Skin epidermis (tissue), 12 donors: ENCODE data around the gene PIR.

ENCODE experiments used
- H3K27ac ChIP-seq, 21 experiments: fragments of 200-600 bp; sonication (generic) in 11 of 21; one replicate each; pipeline ENCODE4 v1.5.0; 2020; ENCODE audit warnings: mild to moderate bottlenecking in 3 of 21, inconsistent platforms in 2 of 21, moderate library complexity in 2 of 21
- H3K4me3 ChIP-seq, 7 experiments: fragments of 200-600 bp; sonication (generic) in 2 of 7; one replicate each; pipeline ENCODE4 v1.5.0; 2020; ENCODE audit warnings: inconsistent platforms in 2 of 7, mild to moderate bottlenecking in 2 of 7, moderate library complexity in 1 of 7

PIR gene

DNA sequence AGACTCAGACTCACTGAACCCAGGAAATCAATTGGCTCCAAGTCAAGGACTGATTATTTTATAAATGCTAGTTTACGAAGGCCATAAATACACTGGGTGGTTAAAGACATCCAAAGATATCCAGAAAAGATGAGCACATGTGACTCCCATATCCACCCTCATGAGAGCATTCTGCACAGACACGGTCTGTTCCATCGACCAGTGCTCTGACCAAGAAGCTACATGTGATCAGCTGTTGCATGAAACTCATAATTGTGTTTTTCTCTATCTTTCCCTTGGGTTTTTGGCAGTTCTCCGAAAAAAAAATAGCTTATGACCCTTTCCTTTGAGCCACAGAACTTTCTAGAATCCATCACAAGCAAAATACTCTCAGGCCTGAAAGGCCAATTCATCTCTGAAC, 2.7 kb upstream of the PIR start:
- H3K27ac ChIP-seq, result no peak overlapping the region

DNA sequence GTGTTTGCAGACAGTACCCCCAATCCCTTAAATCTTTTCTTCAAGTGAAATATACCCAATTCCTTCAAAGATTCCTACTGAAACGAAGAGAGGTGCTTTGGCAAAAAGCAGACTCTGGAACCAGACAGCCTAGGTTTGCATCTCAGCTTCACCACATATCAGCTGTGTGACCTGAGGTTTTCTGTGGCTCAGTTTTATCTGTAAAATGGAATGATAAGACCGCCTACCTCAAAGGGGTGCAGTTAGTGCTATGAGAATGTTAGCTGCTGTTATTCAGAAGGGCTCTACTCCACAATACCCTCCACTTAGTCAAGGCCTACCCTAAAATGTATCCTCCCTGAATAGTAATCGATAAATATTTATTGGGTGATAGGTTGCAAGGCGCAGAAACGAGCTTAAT, 664 bp downstream of the PIR start:
- Histone ChIP-seq H3K4me3 (peak overlapping the region in 6 of 7 experiments; percentile 26 to 49 (median 31)), H3K27ac (peak overlapping the region in 6 of 21 experiments; percentile 56 to 78 (median 68))

More for the DNA sequence above, 2.7 kb upstream of the PIR start:
- no peak overlapping the region for H3K4me3 ChIP-seq

DNA sequence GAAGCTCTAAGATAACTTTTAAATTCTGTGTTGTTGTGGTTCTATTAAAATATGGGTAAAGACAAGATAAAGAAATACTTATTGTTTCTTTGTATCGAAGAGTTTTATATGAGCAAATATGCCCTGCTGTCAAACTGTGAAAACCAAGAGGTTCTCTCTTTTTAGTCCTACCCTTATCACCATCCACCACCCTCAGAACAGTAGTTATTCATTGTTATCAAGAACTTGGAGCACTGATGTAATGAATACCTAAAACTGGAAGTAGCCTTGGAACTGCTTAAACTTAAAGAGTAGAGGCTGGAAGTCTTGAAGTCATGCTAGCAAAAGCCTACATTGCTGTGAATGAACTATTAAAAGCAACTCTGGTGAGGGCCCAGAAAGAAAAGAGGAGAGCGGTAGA, 9.2 kb downstream of the PIR start:
- Histone ChIP-seq H3K27ac (no peak overlapping the region), H3K4me3 (no peak overlapping the region)

- no peak overlapping the region for H3K4me3 ChIP-seq
- peak overlapping the region in 17 of 21 experiments; percentile 1 to 81 (median 67) for H3K27ac ChIP-seq
Measured at GRCh38 chrX:15475486-15475885, 17.6 kb downstream of the PIR start.

- H3K4me3 ChIP-seq, result no peak overlapping the region
- H3K27ac ChIP-seq, result peak overlapping the region in 17 of 21 experiments; percentile 1 to 81 (median 67)
Measured at GRCh38 chrX:15475021-15475420, 18.1 kb downstream of the PIR start.

- H3K27ac ChIP-seq, result peak overlapping the region in 10 of 21 experiments; percentile 17 to 81 (median 52)
- H3K4me3 ChIP-seq, result no peak overlapping the region
Measured at GRCh38 chrX:15474028-15474427, 19.1 kb downstream of the PIR start.

- Histone ChIP-seq H3K4me3 (no peak overlapping the region), H3K27ac (no peak overlapping the region)
Measured at GRCh38 chrX:15472531-15472930, 20.6 kb downstream of the PIR start.

DNA sequence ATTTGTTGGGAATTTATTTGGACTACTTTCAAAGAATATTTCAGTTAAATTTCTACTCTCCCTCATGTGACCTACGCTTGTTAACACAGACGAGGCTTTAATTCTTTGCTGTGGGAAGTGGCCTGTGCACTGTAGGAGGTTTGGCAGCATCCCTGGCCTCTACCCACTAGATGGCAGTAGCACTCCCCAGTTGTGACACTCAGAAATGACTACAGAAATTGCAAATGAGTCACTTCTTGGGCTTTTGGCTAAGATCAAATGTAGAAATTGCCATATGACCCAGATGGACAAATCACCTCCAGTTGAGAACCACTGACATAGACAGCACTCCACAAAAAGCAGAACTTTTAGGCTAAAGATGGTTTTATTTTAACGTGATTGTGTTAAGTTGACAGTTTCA, 22.1 kb downstream of the PIR start:
- Histone ChIP-seq H3K4me3 (no peak overlapping the region), H3K27ac (peak overlapping the region in 1 of 21 experiments; percentile 16)

DNA sequence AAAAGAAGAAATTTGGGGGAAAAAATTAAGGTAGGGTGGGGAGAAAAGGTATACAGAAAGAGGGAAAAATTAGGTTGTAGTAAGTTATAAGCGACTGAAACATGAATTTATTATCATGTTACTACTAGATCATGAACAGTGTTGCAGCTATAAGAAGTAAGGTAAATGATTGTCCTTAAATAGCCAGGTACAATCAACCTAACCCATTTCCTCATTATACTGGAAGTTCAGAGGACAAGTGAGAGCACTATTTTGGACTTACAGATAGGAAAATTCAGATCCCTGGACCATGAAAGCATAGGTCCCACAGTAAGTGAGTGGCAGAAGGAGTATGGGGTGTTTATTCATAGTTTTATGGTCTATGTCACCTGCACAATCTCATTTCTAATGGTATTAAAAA, 23.5 kb downstream of the PIR start:
- Histone ChIP-seq H3K27ac (no peak overlapping the region), H3K4me3 (no peak overlapping the region)

- no peak overlapping the region for H3K4me3 ChIP-seq
- no peak overlapping the region for H3K27ac ChIP-seq
Measured at GRCh38 chrX:15468036-15468435, 25.1 kb downstream of the PIR start.

GRCh38 chrX:15465896-15466651, 27.1 kb downstream of the PIR start:
- Histone ChIP-seq H3K4me3 (no peak overlapping the region), H3K27ac (no peak overlapping the region)

DNA sequence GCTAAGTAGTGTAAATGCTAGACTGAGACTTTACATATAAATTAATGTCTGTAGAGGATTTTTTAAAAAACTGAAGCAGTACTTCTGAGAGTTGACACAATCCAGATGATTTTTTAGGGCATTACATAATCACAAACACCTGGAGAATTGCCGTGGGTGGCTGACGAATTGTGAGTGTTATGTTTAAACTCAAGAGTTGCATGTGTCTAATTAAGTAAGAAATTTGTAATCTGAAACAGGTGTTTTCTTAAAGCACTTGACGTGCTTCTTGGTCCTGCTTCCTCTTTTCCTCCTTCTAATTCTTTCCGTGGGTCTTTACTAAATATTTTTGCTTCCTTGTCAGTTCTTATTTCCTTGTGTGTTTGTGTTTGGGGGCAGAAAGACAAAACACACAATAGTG, 27.8 kb downstream of the PIR start:
- H3K27ac ChIP-seq, result no peak overlapping the region
- H3K4me3 ChIP-seq, result no peak overlapping the region

- Histone ChIP-seq H3K4me3 (no peak overlapping the region), H3K27ac (no peak overlapping the region)
Measured at GRCh38 chrX:15464704-15465103, 28.4 kb downstream of the PIR start.

GRCh38 chrX:15451913-15452312, 41.2 kb downstream of the PIR start:
- H3K27ac ChIP-seq, result no peak overlapping the region

GRCh38 chrX:15448010-15448639, 45.0 kb downstream of the PIR start:
- Histone ChIP-seq H3K4me3 (no peak overlapping the region), H3K27ac (no peak overlapping the region)

More at GRCh38 chrX:15451913-15452312, 41.2 kb downstream of the PIR start:
- no peak overlapping the region for H3K4me3 ChIP-seq

GRCh38 chrX:15441464-15441863, 51.7 kb downstream of the PIR start:
- H3K27ac ChIP-seq, result no peak overlapping the region
- H3K4me3 ChIP-seq, result no peak overlapping the region

DNA sequence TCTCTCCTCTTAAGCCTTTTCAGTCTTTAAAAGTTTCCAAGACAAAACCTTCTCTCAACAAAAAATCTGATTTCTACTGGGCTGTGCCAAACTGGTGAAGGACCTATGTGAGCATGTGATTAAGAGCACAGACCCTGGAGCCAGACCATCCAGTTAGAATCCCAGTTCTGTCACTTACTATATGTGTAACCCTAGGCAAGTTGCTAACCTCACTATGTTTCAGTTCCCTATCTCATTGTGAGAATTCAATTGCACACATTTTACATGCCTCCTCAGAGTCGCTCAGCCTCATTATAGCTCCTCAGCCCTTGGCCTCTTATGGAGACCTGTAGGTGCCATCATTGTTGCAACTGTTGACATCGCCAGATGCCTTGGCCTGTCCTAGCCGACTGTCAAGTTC, 54.8 kb downstream of the PIR start:
- Histone ChIP-seq H3K27ac (no peak overlapping the region), H3K4me3 (no peak overlapping the region)

DNA sequence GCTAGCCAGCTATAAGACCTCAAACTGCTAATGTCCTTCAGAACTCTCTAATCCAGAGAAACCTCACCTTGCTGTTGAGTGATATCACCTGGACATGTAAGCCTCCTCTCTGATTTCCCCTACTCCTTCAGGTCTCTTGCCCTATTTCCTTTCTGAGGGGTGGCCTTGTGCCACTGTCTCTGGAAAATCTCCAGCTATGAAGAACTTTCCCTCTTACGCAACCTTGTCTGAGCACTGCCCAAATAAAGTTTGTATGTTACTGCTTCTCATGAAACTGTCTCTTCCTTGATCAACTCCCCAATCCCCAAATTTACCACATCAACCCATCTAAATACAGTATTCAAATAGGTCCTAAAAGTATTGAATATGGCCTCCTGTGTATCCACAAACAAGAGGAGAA, 55.4 kb downstream of the PIR start:
- H3K4me3 ChIP-seq, result no peak overlapping the region
- H3K27ac ChIP-seq, result no peak overlapping the region

- no peak overlapping the region for H3K27ac ChIP-seq
- H3K4me3 ChIP-seq, result no peak overlapping the region
Measured at GRCh38 chrX:15435836-15436619, 57.1 kb downstream of the PIR start.

DNA sequence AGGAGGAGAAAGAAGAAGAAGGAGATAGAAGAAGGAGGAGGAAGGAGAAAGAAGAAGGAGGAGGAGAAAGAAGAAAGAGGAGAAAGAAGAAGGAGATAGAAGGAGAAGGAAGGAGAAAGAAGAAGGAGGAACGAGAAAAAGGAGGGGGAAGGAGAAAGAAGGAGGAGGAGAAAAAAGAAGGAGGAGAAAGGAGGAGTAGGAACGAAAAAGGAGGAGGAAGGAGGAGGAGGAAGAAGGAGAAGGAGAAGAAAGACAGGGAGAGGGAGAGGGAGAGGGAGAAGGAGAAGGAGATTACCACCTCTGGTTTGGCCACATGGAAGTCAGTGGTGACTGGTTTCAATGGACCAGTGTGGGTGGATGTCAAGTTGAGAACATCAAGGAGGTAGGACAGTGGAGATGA, 58.9 kb downstream of the PIR start:
- no peak overlapping the region for H3K27ac ChIP-seq
- H3K4me3 ChIP-seq, result no peak overlapping the region

- no peak overlapping the region for H3K27ac ChIP-seq
- H3K4me3 ChIP-seq, result no peak overlapping the region
Measured at GRCh38 chrX:15430584-15430983, 62.5 kb downstream of the PIR start.
